Measurements from ENCODE around the gene ADORA3.

ADORA3 gene

GRCh38 chr1:111453706-111454105 is 49.7 kb downstream of the ADORA3 start:
- DNase-seq (ENCODE audit: low read depth), result no peak
- no peak overlapping the region for H3K4me3 ChIP-seq (ENCODE audit: low read depth, low read length)

GRCh38 chr1:111452581-111452980 is 50.9 kb downstream of the ADORA3 start:
- H3K4me3 ChIP-seq (ENCODE audit: low read depth, low read length), result no peak overlapping the region
- DNase-seq (ENCODE audit: low read depth), result no peak

- no peak for DNase-seq (ENCODE audit: low read depth)
- peak overlapping the region; percentile 95 for H3K4me3 ChIP-seq (ENCODE audit: low read depth, low read length)
Measured at GRCh38 chr1:111450185-111450584, 53.2 kb downstream of the ADORA3 start.

- DNase-seq (ENCODE audit: low read depth), result no peak
- H3K4me3 ChIP-seq (ENCODE audit: low read depth, low read length), result peak overlapping the region; percentile 95
Measured at GRCh38 chr1:111449703-111450017, 53.8 kb downstream of the ADORA3 start.

All from skeletal muscle cell (primary cell).